Mesothelial cell of epicardium (in vitro differentiated cells): ENCODE measurements around the gene RHBDF2. TPM values are rescaled to one million over a fixed set of nuclear protein-coding genes. Genes with fewer than 3 reads are reported as not detected.
A peak's percentile ranks its signal among the peaks of the same experiment; 100 is the strongest.

Experiments
- DNase-seq, 2 experiments: peaks; one replicate each; pipeline ENCODE4 v3.0.0; 2021; ENCODE audit warnings: low spot score in 2 of 2; ENCODE audit not compliant: unreplicated experiment in 2 of 2
- H3K27ac Mint-ChIP-seq: 2 replicates; pipeline ENCODE4 v1.8.0; 2021; ENCODE audit warnings: mixed read lengths
- H3K27me3 Mint-ChIP-seq: 2 replicates; pipeline ENCODE4 v1.8.0; 2021; ENCODE audit warnings: low read depth, mixed read lengths
- H3K36me3 Mint-ChIP-seq: 2 replicates; pipeline ENCODE4 v1.8.0; 2021; ENCODE audit warnings: mixed read lengths
- H3K4me1 Mint-ChIP-seq: 2 replicates; pipeline ENCODE4 v1.8.0; 2021; ENCODE audit warnings: mixed read lengths
- H3K4me3 Mint-ChIP-seq: 2 replicates; pipeline ENCODE4 v1.8.0; 2021; ENCODE audit warnings: mild to moderate bottlenecking, moderate library complexity, mixed read lengths
- H3K9me3 Mint-ChIP-seq: 2 replicates; pipeline ENCODE4 v1.8.0; 2021; ENCODE audit warnings: mixed read lengths
- CTCF ChIP-seq: fragments of 200-600 bp; sonication (generic); IDR thresholded peaks from one replicate; pipeline ENCODE4 v1.5.0; 2021; ENCODE audit warnings: antibody characterized with exemption; ENCODE audit not compliant: unreplicated experiment
- total RNA-seq: library from RNA; stranded (reverse); gene quantifications from 3 replicates; pipeline ENCODE4 v1.2.1, GENCODE V29; 2021

Gene RHBDF2
- total RNA-seq, 1 donor from 2014 or later = 21.5 TPM

- peaks cover 44% of the 10 kb centered on the region for H3K4me1 Mint-ChIP-seq
Observed at GRCh38 chr17:76495663-76496400, 5.4 kb downstream of the RHBDF2 start.

GRCh38 chr17:76493505-76494167 is 7.6 kb downstream of the RHBDF2 start:
- H3K4me3 Mint-ChIP-seq = no peak overlapping the region
- no peaks in the 10 kb centered on the region for H3K36me3 Mint-ChIP-seq
- DNase-seq = no peak
- H3K27ac Mint-ChIP-seq = no peak overlapping the region
- H3K27me3 Mint-ChIP-seq = peaks cover 3% of the 10 kb centered on the region
- no peaks in the 10 kb centered on the region for H3K9me3 Mint-ChIP-seq
- H3K4me1 Mint-ChIP-seq = peaks cover 26% of the 10 kb centered on the region
- TF ChIP-seq CTCF = no peak

More at GRCh38 chr17:76495663-76496400, 5.4 kb downstream of the RHBDF2 start:
- Mint-ChIP-seq H3K27ac (no peak overlapping the region), H3K36me3 (no peaks in the 10 kb centered on the region), H3K9me3 (no peaks in the 10 kb centered on the region), H3K4me3 (no peak overlapping the region), H3K27me3 (peaks cover 7% of the 10 kb centered on the region)
- no peak for TF ChIP-seq CTCF
- no peak for DNase-seq

- Mint-ChIP-seq H3K27ac (peak overlapping the region; percentile 30), H3K9me3 (no peaks in the 10 kb centered on the region), H3K4me1 (peaks cover 20% of the 10 kb centered on the region), H3K27me3 (peaks cover 3% of the 10 kb centered on the region), H3K4me3 (no peak overlapping the region), H3K36me3 (no peaks in the 10 kb centered on the region)
- DNase-seq = no peak
- no peak for TF ChIP-seq CTCF
Observed at GRCh38 chr17:76492989-76493501, 8.2 kb downstream of the RHBDF2 start.

- H3K36me3 Mint-ChIP-seq = peaks cover 1% of the 10 kb centered on the region
- no peak overlapping the region for H3K4me3 Mint-ChIP-seq
- TF ChIP-seq CTCF = no peak
- H3K9me3 Mint-ChIP-seq = no peaks in the 10 kb centered on the region
- H3K27me3 Mint-ChIP-seq = peaks cover 3% of the 10 kb centered on the region
- DNase-seq = no peak
- no peak overlapping the region for H3K27ac Mint-ChIP-seq
- H3K4me1 Mint-ChIP-seq = peaks cover 16% of the 10 kb centered on the region
Observed at GRCh38 chr17:76492123-76492988, 8.9 kb downstream of the RHBDF2 start.

GRCh38 chr17:76491271-76492122 is 9.7 kb downstream of the RHBDF2 start:
- Mint-ChIP-seq H3K4me3 (no peak overlapping the region), H3K9me3 (no peaks in the 10 kb centered on the region), H3K4me1 (peaks cover 16% of the 10 kb centered on the region), H3K27me3 (peaks cover 3% of the 10 kb centered on the region), H3K27ac (no peak overlapping the region), H3K36me3 (peaks cover 1% of the 10 kb centered on the region)
- TF ChIP-seq CTCF = no peak
- no peak for DNase-seq
